Activated CD4-positive, alpha-beta T cell treated with anti-CD3 and anti-CD28 coated beads, Interleukin-2, amount 50 U/mL, for 24 hours (primary cell): ENCODE data around the gene BAG2.

Experiments used
- DNase-seq, 2 donors: peaks; one replicate each; pipeline ENCODE4 v3.0.0-alpha.2; 2020; ENCODE audit warnings: low read depth in 1 of 2, low spot score in 1 of 2

The BAG2 gene

GRCh38 chr6:57221191-57221935 is 49.2 kb downstream of the BAG2 start:
- DNase-seq = no peak

GRCh38 chr6:57221936-57222742 is 50.0 kb downstream of the BAG2 start, which contains the start of gene RAB23:
RAB23 (minus strand) TSS chr6:57222307; CDS start chr6:57210380, 11,927 bp downstream.
- DNase-seq = peak; percentile 62 to 80

GRCh38 chr6:57222743-57223077 is 50.6 kb downstream of the BAG2 start:
- no peak for DNase-seq

GRCh38 chr6:57224769-57225515 is 52.8 kb downstream of the BAG2 start:
- DNase-seq = no peak

- DNase-seq = no peak
These were observed 54.1 kb downstream of the BAG2 start for GRCh38 chr6:57226221-57226620.
